Ishikawa (cell line): ENCODE data around the gene ZNF8.
A peak's percentile ranks its signal among the peaks of the same experiment; 100 is the strongest.

Experiments used
- CEBPB ChIP-seq: IDR thresholded peaks from 2 replicates; pipeline ENCODE4 v1.6.1; 2012
- EP300 ChIP-seq: IDR thresholded peaks from 2 replicates; pipeline ENCODE4 v1.6.1; 2012; ENCODE audit warnings: borderline replicate concordance
- FOXM1 ChIP-seq: IDR thresholded peaks from 2 replicates; pipeline ENCODE4 v1.6.1; 2012; ENCODE audit warnings: low read depth, borderline replicate concordance
- RAD21 ChIP-seq: IDR thresholded peaks from 2 replicates; pipeline ENCODE4 v1.6.1; 2012; ENCODE audit warnings: low read depth
- TAF1 ChIP-seq: IDR thresholded peaks from 2 replicates; pipeline ENCODE4 v1.6.1; 2012; ENCODE audit warnings: low read depth, mild to moderate bottlenecking
- TEAD4 ChIP-seq: IDR thresholded peaks from 2 replicates; pipeline ENCODE4 v1.6.1; 2012
- TF ChIP-seq, protein P1 (sequence below): IDR thresholded peaks from 2 replicates; pipeline ENCODE4 v1.6.1; 2012

GRCh38 chr19:58261968-58262921, 16.5 kb upstream of the ZNF8 start:
- TF ChIP-seq EP300 (no peak), CEBPB (no peak), TAF1 (no peak), FOXM1 (no peak), TEAD4 (no peak), RAD21 (no peak)
- TF ChIP-seq, protein P1, sequence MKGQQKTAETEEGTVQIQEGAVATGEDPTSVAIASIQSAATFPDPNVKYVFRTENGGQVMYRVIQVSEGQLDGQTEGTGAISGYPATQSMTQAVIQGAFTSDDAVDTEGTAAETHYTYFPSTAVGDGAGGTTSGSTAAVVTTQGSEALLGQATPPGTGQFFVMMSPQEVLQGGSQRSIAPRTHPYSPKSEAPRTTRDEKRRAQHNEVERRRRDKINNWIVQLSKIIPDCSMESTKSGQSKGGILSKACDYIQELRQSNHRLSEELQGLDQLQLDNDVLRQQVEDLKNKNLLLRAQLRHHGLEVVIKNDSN, result peak; percentile 40; the same call in 1 of the 2 replicates
